HEK293T (cell line): ENCODE measurements around the gene FAAP20.

Source experiments
- CTCF ChIA-PET: fragments of 350-600 bp; formaldehyde crosslinking; extraction: SDS; loops from one replicate; lab custom pipeline; 2021; ENCODE audit warnings: antibody characterized with exemption, inconsistent platforms; lab: Yijun Ruan, JAX
- POLR2A ChIA-PET: fragments of 350-600 bp; formaldehyde crosslinking; extraction: SDS; loops from one replicate; lab custom pipeline; 2020; ENCODE audit warnings: antibody characterized with exemption, inconsistent platforms; lab: Yijun Ruan, JAX
- DNase-seq: peaks from one replicate; pipeline ENCODE4 v3.0.0; 2012; ENCODE audit warnings: mixed read lengths; ENCODE audit errors: extremely low spot score
- ARNT ChIP-seq: fragments of 450-650 bp; IDR thresholded peaks from 2 replicates; pipeline ENCODE4 v1.6.1; 2017; ENCODE audit warnings: mild to moderate bottlenecking
- BHLHE40 ChIP-seq: fragments of 450-650 bp; IDR thresholded peaks from 2 replicates; pipeline ENCODE4 v1.6.1; 2016; ENCODE audit warnings: mild to moderate bottlenecking, moderate library complexity, borderline replicate concordance
- CTBP1 ChIP-seq: fragments of 450-650 bp; IDR thresholded peaks from 2 replicates; pipeline ENCODE4 v1.6.1; 2016; ENCODE audit warnings: borderline replicate concordance
- ELF4 ChIP-seq: fragments of 450-650 bp; IDR thresholded peaks from 2 replicates; pipeline ENCODE4 v1.6.1; 2017; ENCODE audit warnings: antibody characterized with exemption
- FOXA1 ChIP-seq: fragments of 450-650 bp; IDR thresholded peaks from 2 replicates; pipeline ENCODE4 v1.6.1; 2016; ENCODE audit warnings: mild to moderate bottlenecking
- FOXK2 ChIP-seq: fragments of 450-650 bp; IDR thresholded peaks from 2 replicates; pipeline ENCODE4 v1.6.1; 2016; ENCODE audit warnings: mild to moderate bottlenecking
- FOXM1 ChIP-seq: fragments of 450-650 bp; IDR thresholded peaks from 2 replicates; pipeline ENCODE4 v1.6.1; 2017; ENCODE audit warnings: mild to moderate bottlenecking, borderline replicate concordance
- HDGF ChIP-seq: fragments of 450-650 bp; IDR thresholded peaks from 2 replicates; pipeline ENCODE4 v1.6.1; 2017; ENCODE audit warnings: antibody characterized with exemption, borderline replicate concordance
- L3MBTL2 ChIP-seq: fragments of 450-650 bp; conservative IDR thresholded peaks from 2 replicates; pipeline ENCODE4 v1.6.1; 2016; ENCODE audit warnings: mild to moderate bottlenecking
- LEF1 ChIP-seq: fragments of 450-650 bp; IDR thresholded peaks from 2 replicates; pipeline ENCODE4 v1.6.1; 2017; ENCODE audit warnings: mild to moderate bottlenecking, borderline replicate concordance
- NFRKB ChIP-seq: fragments of 450-650 bp; IDR thresholded peaks from 2 replicates; pipeline ENCODE4 v1.6.1; 2016; ENCODE audit warnings: mild to moderate bottlenecking, moderate library complexity
- SP1 ChIP-seq: fragments of 450-650 bp; IDR thresholded peaks from 2 replicates; pipeline ENCODE4 v1.6.1; 2017
- SUZ12 ChIP-seq: fragments of 450-650 bp; IDR thresholded peaks from 2 replicates; pipeline ENCODE4 v1.6.1; 2016; ENCODE audit warnings: mild to moderate bottlenecking
- TARDBP ChIP-seq: fragments of 450-650 bp; IDR thresholded peaks from 2 replicates; pipeline ENCODE4 v1.6.1; 2016
- ZNF384 ChIP-seq: fragments of 450-650 bp; IDR thresholded peaks from 2 replicates; pipeline ENCODE4 v1.6.1; 2016
- TF ChIP-seq, protein P1 (sequence below): fragments of 450-650 bp; IDR thresholded peaks from 2 replicates; pipeline ENCODE4 v1.6.1; 2016

FAAP20 gene

DNA sequence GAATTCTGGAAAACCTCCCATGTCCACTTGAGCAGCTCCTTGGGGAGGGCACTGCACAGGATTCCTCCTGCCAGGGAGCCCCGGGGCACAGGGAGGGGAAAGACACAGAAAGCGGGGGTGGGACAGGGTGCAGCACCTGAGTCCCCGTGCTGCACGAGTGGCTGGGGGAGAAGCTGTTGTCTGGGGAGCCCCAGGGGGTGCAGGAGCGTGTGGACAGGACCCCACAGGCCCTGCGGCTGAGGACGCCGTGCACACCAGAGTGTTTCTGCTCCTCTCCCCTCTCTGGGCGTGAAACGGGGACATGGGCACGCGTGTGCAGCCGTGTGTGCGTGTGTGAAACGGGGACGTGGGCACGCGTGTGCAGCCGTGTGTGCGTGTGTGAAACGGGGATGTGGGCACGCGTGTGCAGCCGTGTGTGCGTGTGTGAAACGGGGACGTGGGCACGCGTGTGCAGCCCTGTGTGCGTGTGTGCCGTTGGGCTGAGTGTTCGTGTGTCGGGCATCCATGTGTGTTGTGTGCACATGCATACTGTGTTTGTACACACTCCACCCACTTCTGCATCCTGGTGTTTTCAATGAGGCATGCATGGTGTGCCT lies 21.9 kb downstream of the FAAP20 start:
- ChIA-PET CTCF (interaction anchor here (0.8 kb wide), 1 partner anchor 17 kb away, joined by 3 read pairs; no protein-coding TSS in a partner anchor), POLR2A (no interaction called here)
- TF ChIP-seq, protein P1, sequence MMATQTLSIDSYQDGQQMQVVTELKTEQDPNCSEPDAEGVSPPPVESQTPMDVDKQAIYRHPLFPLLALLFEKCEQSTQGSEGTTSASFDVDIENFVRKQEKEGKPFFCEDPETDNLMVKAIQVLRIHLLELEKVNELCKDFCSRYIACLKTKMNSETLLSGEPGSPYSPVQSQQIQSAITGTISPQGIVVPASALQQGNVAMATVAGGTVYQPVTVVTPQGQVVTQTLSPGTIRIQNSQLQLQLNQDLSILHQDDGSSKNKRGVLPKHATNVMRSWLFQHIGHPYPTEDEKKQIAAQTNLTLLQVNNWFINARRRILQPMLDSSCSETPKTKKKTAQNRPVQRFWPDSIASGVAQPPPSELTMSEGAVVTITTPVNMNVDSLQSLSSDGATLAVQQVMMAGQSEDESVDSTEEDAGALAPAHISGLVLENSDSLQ = no peak
- TF ChIP-seq NFRKB (no peak), CTBP1 (no peak), ZNF384 (no peak), SUZ12 (no peak), FOXK2 (no peak), FOXA1 (no peak), LEF1 (no peak), ARNT (no peak), HDGF (no peak), L3MBTL2 (no peak), FOXM1 (no peak), BHLHE40 (no peak), ELF4 (no peak), TARDBP (no peak), SP1 (no peak)
- DNase-seq = no peak

GRCh38 chr1:2172012-2172411 lies 22.6 kb downstream of the FAAP20 start:
- TF ChIP-seq ARNT (no peak), SUZ12 (no peak), FOXA1 (no peak), L3MBTL2 (no peak), FOXK2 (no peak)
- ChIA-PET CTCF (no interaction called here), POLR2A (no interaction called here)
- no peak for DNase-seq

- no peak for DNase-seq
- TF ChIP-seq FOXK2 = no peak
- TF ChIP-seq SUZ12 = no peak
- no peak for TF ChIP-seq SP1
- TF ChIP-seq BHLHE40 = no peak
- TF ChIP-seq NFRKB = no peak
- TF ChIP-seq ZNF384 = no peak
- TF ChIP-seq FOXM1 = no peak
- no peak for TF ChIP-seq FOXA1
- TF ChIP-seq, protein P1 = no peak
- no peak for TF ChIP-seq ELF4
- TF ChIP-seq ARNT = no peak
- no peak for TF ChIP-seq LEF1
- TF ChIP-seq CTBP1 = no peak
- no peak for TF ChIP-seq TARDBP
- TF ChIP-seq L3MBTL2 = no peak
- CTCF ChIA-PET = no interaction called here
- POLR2A ChIA-PET = no interaction called here
Measured at GRCh38 chr1:2170211-2170610, 24.4 kb downstream of the FAAP20 start.

DNA sequence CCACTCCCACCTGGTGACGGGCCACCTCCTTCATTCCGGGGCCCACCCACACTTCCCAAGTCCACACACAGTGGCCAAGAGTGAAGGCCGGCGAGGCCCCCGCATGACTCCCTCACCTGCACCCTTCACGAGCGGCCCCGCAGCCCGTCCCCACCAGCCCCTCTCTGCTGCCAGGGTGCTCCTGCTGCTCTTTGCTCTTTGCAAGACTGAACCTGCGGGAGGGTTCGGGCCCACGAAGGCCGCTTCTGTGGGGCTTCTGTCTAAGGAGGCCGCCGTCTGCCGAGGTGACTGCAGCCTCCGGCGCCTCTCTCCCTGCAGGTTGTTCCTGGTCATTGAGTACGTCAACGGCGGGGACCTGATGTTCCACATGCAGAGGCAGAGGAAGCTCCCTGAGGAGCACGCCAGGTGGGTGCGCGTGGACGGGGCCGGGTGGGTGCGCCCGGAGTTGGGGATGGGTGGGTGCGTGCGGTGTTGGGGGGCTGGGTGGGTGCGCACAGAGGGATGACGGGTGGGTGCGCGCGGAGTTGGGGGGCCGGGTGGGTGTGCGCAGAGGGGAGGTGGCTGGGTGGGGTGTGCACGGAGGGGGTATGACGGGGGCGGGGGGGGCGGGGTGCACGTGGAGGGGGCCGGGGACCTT lies 25.3 kb downstream of the FAAP20 start:
- TF ChIP-seq, protein P1 = no peak
- TF ChIP-seq HDGF (no peak), ARNT (no peak), NFRKB (no peak), FOXM1 (no peak), FOXK2 (no peak), CTBP1 (no peak), ELF4 (no peak), TARDBP (no peak), SP1 (no peak), BHLHE40 (no peak), FOXA1 (no peak), ZNF384 (no peak), SUZ12 (no peak), L3MBTL2 (no peak), LEF1 (no peak)
- ChIA-PET POLR2A (no interaction called here), CTCF (no interaction called here)
- no peak for DNase-seq

GRCh38 chr1:2168535-2168934 lies 26.0 kb downstream of the FAAP20 start:
- ChIA-PET POLR2A (no interaction called here), CTCF (no interaction called here)

More at GRCh38 chr1:2168535-2168934, 26.0 kb downstream of the FAAP20 start:
- no peak for DNase-seq
- TF ChIP-seq, protein P1 = no peak
- TF ChIP-seq LEF1 (no peak), ARNT (no peak), L3MBTL2 (no peak), SP1 (no peak), NFRKB (no peak), TARDBP (no peak), FOXM1 (no peak), ZNF384 (no peak), SUZ12 (no peak), FOXA1 (no peak), ELF4 (no peak), HDGF (no peak), FOXK2 (no peak), CTBP1 (no peak), BHLHE40 (no peak)
